Measurements from ENCODE around the gene CTBP1.

The CTBP1 gene

GRCh38 chr4:1290165-1290977 lies 41.4 kb upstream of the CTBP1 start:
- DNase-seq (ENCODE audit: low read depth) = no peak
- H3K4me3 ChIP-seq (ENCODE audit: low read length) = peak overlapping the region; percentile 84
- no peak for TF ChIP-seq CTCF (conservative IDR thresholded peaks at IDR 0.05; ENCODE audit: low read depth, low read length)

GRCh38 chr4:1289207-1290164 lies 40.6 kb upstream of the CTBP1 start, which contains the start of gene MAEA:
Gene MAEA (plus strand): TSS chr4:1289891. CDS start chr4:1289914, 23 bp downstream.
- no peak for TF ChIP-seq CTCF (conservative IDR thresholded peaks at IDR 0.05; ENCODE audit: low read depth, low read length)
- H3K4me3 ChIP-seq (ENCODE audit: low read length) = peak within 1 kb of the TSS; percentile 84
- DNase-seq (ENCODE audit: low read depth) = peak; percentile 89

- no peak for DNase-seq (ENCODE audit: low read depth)
- no peak for TF ChIP-seq CTCF (conservative IDR thresholded peaks at IDR 0.05; ENCODE audit: low read depth, low read length)
- peak overlapping the region; percentile 74 for H3K4me3 ChIP-seq (ENCODE audit: low read length)
Measured at GRCh38 chr4:1288786-1289185, 39.9 kb upstream of the CTBP1 start.

GRCh38 chr4:1285790-1286553 lies 37.0 kb upstream of the CTBP1 start:
- no peak for DNase-seq (ENCODE audit: low read depth)
- TF ChIP-seq CTCF (conservative IDR thresholded peaks at IDR 0.05; ENCODE audit: low read depth, low read length) = no peak
- H3K4me3 ChIP-seq (ENCODE audit: low read length) = no peak overlapping the region

- DNase-seq (ENCODE audit: low read depth) = no peak
- no peak for TF ChIP-seq CTCF (conservative IDR thresholded peaks at IDR 0.05; ENCODE audit: low read depth, low read length)
- H3K4me3 ChIP-seq (ENCODE audit: low read length) = no peak overlapping the region
Measured at GRCh38 chr4:1285151-1285789, 36.3 kb upstream of the CTBP1 start.

- no peak for DNase-seq (ENCODE audit: low read depth)
- no peak for TF ChIP-seq CTCF (conservative IDR thresholded peaks at IDR 0.05; ENCODE audit: low read depth, low read length)
- H3K4me3 ChIP-seq (ENCODE audit: low read length) = no peak overlapping the region
Measured at GRCh38 chr4:1283711-1284110, 34.8 kb upstream of the CTBP1 start.

Measured in retinal pigment epithelial cell (primary cell).